ENCODE data around the gene NUDT16L1.

The NUDT16L1 gene

GRCh38 chr16:4704913-4705312, 11.6 kb downstream of the NUDT16L1 start:
- 95 to 97% methylated on average over 11 to 14 of the region's 14 CpGs for WGBS, 2 experiments (ENCODE audit: insufficient coverage in 2 of 2)
- Histone ChIP-seq H3K4me1 (ENCODE audit: control insufficient read depth, insufficient read depth, low read length, poor library complexity, severe bottlenecking) (no peaks in the 10 kb centered on the region), H3K36me3 (ENCODE audit: control insufficient read depth, insufficient read depth, low read length) (peaks cover 69% of the 10 kb centered on the region), H3K9me3 (ENCODE audit: control insufficient read depth, low read length) (no peaks in the 10 kb centered on the region), H3K4me3 (ENCODE audit: extremely low read depth, insufficient read depth, low read length, poor library complexity, severe bottlenecking) (no peak overlapping the region), H3K27ac (ENCODE audit: low read depth, low read length, severe bottlenecking) (no peak overlapping the region)

- 81 to 93% methylated on average over 4 to 6 of the region's 7 CpGs for WGBS, 2 experiments (ENCODE audit: insufficient coverage in 2 of 2)
- H3K36me3 ChIP-seq (ENCODE audit: control insufficient read depth, insufficient read depth, low read length) = peaks cover 70% of the 10 kb centered on the region
- no peak overlapping the region for H3K4me3 ChIP-seq (ENCODE audit: extremely low read depth, insufficient read depth, low read length, poor library complexity, severe bottlenecking)
- H3K4me1 ChIP-seq (ENCODE audit: control insufficient read depth, insufficient read depth, low read length, poor library complexity, severe bottlenecking) = no peaks in the 10 kb centered on the region
- H3K9me3 ChIP-seq (ENCODE audit: control insufficient read depth, low read length) = no peaks in the 10 kb centered on the region
- H3K27ac ChIP-seq (ENCODE audit: low read depth, low read length, severe bottlenecking) = no peak overlapping the region
Observed at GRCh38 chr16:4706871-4707270, 13.5 kb downstream of the NUDT16L1 start.

DNA sequence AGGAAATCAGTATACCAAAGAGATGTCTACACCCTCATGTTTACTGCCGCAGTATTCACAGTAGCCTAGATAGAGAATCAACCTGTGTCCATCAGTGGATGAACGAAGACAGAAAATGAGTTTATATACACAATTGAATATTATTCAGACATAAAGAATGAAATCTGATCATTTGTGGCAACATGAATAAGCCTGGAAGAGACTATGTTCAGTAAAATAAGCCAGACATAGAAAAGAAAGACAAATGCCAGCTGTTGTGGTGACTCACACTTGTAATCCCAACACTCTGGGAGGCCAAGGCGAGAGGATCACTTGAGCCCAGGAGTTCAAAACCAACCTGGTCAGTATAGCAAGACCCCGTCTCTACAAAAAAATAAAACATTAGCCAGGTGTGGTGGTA, 16.1 kb downstream of the NUDT16L1 start:
- Histone ChIP-seq H3K9me3 (ENCODE audit: control insufficient read depth, low read length) (no peaks in the 10 kb centered on the region), H3K36me3 (ENCODE audit: control insufficient read depth, insufficient read depth, low read length) (peaks cover 77% of the 10 kb centered on the region), H3K27ac (ENCODE audit: low read depth, low read length, severe bottlenecking) (no peak overlapping the region), H3K4me3 (ENCODE audit: extremely low read depth, insufficient read depth, low read length, poor library complexity, severe bottlenecking) (no peak overlapping the region), H3K4me1 (ENCODE audit: control insufficient read depth, insufficient read depth, low read length, poor library complexity, severe bottlenecking) (no peaks in the 10 kb centered on the region)
- WGBS, 2 experiments (ENCODE audit: insufficient coverage in 2 of 2) = 100% methylated on average over 1 to 2 of the region's 4 CpGs

DNA sequence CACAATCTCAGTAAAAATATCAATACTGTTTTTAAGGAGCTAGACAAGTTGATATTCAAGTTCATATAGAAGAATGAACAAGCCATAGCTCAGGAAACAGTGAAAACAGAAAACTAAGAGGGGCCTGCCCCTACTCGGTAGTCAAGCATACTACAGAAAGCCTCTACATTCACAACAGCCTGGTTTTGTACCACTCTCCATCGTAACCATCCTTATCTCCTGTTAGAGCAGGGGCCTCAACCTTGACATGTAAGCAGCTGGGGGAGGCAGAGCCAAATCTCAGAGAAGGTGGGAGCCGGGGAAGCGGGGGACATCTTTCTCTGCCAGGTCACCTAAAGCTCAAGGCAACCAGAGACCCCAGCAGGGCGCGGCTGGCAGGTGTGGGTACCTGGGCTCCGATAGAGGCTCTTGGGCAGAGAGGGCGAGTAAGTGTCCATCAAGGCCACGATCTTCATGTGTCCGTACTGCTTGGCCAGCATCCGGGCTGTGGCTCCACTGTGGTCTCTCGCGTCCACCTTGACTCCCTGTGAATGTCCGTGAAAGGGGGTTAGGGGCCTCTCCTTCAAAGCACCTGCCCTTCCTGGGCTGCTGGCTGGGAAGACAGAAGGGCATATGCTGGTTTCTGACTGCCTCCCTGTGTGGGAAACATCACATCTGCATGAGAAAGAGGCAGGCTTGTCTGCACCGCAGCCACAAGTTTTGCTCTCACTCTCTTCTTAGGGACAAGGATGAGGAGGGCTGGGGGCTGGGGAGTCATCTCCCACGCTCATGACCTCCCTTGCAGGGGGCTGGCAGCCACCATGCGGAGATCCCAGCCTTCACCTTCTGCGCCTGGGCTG, 20.5 kb downstream of the NUDT16L1 start:
- no peaks in the 10 kb centered on the region for H3K9me3 ChIP-seq (ENCODE audit: control insufficient read depth, low read length)
- no peak overlapping the region for H3K4me3 ChIP-seq (ENCODE audit: extremely low read depth, insufficient read depth, low read length, poor library complexity, severe bottlenecking)
- 79 to 84% methylated on average over 17 of the region's 18 CpGs for WGBS, 2 experiments (ENCODE audit: insufficient coverage in 2 of 2)
- no peak overlapping the region for H3K27ac ChIP-seq (ENCODE audit: low read depth, low read length, severe bottlenecking)
- H3K36me3 ChIP-seq (ENCODE audit: control insufficient read depth, insufficient read depth, low read length) = peaks cover 68% of the 10 kb centered on the region
- no peaks in the 10 kb centered on the region for H3K4me1 ChIP-seq (ENCODE audit: control insufficient read depth, insufficient read depth, low read length, poor library complexity, severe bottlenecking)

DNA sequence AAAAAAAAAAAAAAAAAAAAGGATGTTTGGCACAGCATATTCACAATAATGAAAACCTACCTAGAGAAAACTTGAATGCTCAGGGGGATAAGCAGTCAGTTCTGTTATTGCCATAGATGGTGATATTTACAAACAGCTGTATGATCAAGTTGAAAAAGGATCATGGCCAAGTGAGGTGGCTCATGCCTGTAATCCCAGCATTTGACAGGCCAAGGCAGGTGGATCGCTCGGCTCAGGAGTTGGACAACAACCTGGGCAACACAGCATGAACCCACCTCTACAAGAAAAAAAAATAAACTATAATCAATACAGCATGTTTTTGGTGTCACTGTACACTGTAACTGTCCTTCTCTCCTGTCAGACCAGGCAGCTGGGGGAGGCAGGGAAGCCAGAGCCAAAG, 21.6 kb downstream of the NUDT16L1 start:
- 88% methylated on average over 2 of the region's 2 CpGs; no CpG with 5 or more reads in 1 of the 2 experiments for WGBS, 2 experiments (ENCODE audit: insufficient coverage in 2 of 2)
- Histone ChIP-seq H3K4me3 (ENCODE audit: extremely low read depth, insufficient read depth, low read length, poor library complexity, severe bottlenecking) (no peak overlapping the region), H3K36me3 (ENCODE audit: control insufficient read depth, insufficient read depth, low read length) (peaks cover 57% of the 10 kb centered on the region), H3K4me1 (ENCODE audit: control insufficient read depth, insufficient read depth, low read length, poor library complexity, severe bottlenecking) (no peaks in the 10 kb centered on the region), H3K9me3 (ENCODE audit: control insufficient read depth, low read length) (no peaks in the 10 kb centered on the region), H3K27ac (ENCODE audit: low read depth, low read length, severe bottlenecking) (no peak overlapping the region)

DNA sequence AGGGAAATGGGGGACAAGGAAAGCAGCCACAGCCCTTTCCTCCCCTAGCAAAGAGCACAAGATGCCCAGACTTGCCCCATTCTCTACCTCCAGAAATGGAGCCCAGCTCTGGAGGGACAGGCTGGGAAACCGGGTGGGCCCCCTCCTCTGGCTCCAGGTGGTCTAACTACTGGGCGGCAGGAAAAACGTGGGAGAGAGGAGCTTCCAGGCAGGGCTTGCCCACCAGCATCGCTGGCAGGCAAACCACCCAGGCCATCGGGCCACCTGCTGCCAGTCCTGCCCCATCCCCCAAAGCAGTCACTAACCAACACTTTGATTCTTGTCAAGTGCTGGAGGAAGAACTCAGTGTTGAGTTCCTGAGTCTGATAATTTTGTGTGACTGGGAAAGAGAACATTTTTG, 25.1 kb downstream of the NUDT16L1 start:
- no peak overlapping the region for H3K27ac ChIP-seq (ENCODE audit: low read depth, low read length, severe bottlenecking)
- H3K4me3 ChIP-seq (ENCODE audit: extremely low read depth, insufficient read depth, low read length, poor library complexity, severe bottlenecking) = no peak overlapping the region
- whole genome bisulfite sequencing, 2 experiments (ENCODE audit: insufficient coverage in 2 of 2) = 20 to 50% methylated on average over 3 to 4 of the region's 5 CpGs
- no peaks in the 10 kb centered on the region for H3K4me1 ChIP-seq (ENCODE audit: control insufficient read depth, insufficient read depth, low read length, poor library complexity, severe bottlenecking)
- no peaks in the 10 kb centered on the region for H3K9me3 ChIP-seq (ENCODE audit: control insufficient read depth, low read length)
- peaks cover 33% of the 10 kb centered on the region for H3K36me3 ChIP-seq (ENCODE audit: control insufficient read depth, insufficient read depth, low read length)

GRCh38 chr16:4723071-4723767, 29.9 kb downstream of the NUDT16L1 start:
- no peak overlapping the region for H3K27ac ChIP-seq (ENCODE audit: low read depth, low read length, severe bottlenecking)
- H3K4me1 ChIP-seq (ENCODE audit: control insufficient read depth, insufficient read depth, low read length, poor library complexity, severe bottlenecking) = no peaks in the 10 kb centered on the region
- H3K9me3 ChIP-seq (ENCODE audit: control insufficient read depth, low read length) = no peaks in the 10 kb centered on the region
- peaks cover 38% of the 10 kb centered on the region for H3K36me3 ChIP-seq (ENCODE audit: control insufficient read depth, insufficient read depth, low read length)
- H3K4me3 ChIP-seq (ENCODE audit: extremely low read depth, insufficient read depth, low read length, poor library complexity, severe bottlenecking) = no peak overlapping the region
- 97 to 98% methylated on average over 6 to 12 of the region's 14 CpGs for WGBS, 2 experiments (ENCODE audit: insufficient coverage in 2 of 2)

- H3K9me3 ChIP-seq (ENCODE audit: control insufficient read depth, low read length) = no peaks in the 10 kb centered on the region
- H3K4me1 ChIP-seq (ENCODE audit: control insufficient read depth, insufficient read depth, low read length, poor library complexity, severe bottlenecking) = no peaks in the 10 kb centered on the region
- 92 to 98% methylated on average over 9 to 11 of the region's 11 CpGs for WGBS, 2 experiments (ENCODE audit: insufficient coverage in 2 of 2)
- no peak overlapping the region for H3K4me3 ChIP-seq (ENCODE audit: extremely low read depth, insufficient read depth, low read length, poor library complexity, severe bottlenecking)
- H3K27ac ChIP-seq (ENCODE audit: low read depth, low read length, severe bottlenecking) = no peak overlapping the region
- H3K36me3 ChIP-seq (ENCODE audit: control insufficient read depth, insufficient read depth, low read length) = peaks cover 47% of the 10 kb centered on the region
Observed at GRCh38 chr16:4724661-4725270, 31.4 kb downstream of the NUDT16L1 start.

- H3K36me3 ChIP-seq (ENCODE audit: control insufficient read depth, insufficient read depth, low read length) = peaks cover 66% of the 10 kb centered on the region
- 96 to 98% methylated on average over 18 of the region's 18 CpGs for WGBS, 2 experiments (ENCODE audit: insufficient coverage in 2 of 2)
Observed at GRCh38 chr16:4726616-4727015, 33.3 kb downstream of the NUDT16L1 start.

DNA sequence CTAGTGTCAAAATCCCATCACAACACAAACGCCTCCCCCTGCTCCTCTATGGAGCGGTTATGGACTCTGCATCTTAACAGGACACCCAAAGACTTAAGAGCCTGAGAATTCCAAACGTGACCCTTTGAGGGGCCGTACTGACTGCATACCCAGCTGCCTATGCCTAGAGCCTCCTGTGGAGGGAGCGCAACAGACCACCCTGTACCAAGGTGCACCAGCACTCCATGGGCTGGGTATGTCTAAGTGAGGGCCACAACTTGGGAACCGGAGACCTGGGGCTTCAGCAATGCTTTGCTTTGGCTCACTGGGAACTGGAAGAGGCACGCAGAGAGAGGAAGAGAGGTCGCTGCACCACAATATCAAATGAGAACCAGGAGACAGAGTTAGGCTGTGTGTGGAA, 35.3 kb downstream of the NUDT16L1 start:
- H3K27ac ChIP-seq (ENCODE audit: low read depth, low read length, severe bottlenecking) = no peak overlapping the region
- H3K4me3 ChIP-seq (ENCODE audit: extremely low read depth, insufficient read depth, low read length, poor library complexity, severe bottlenecking) = no peak overlapping the region
- WGBS, 2 experiments (ENCODE audit: insufficient coverage in 2 of 2) = 92 to 97% methylated on average over 6 to 7 of the region's 8 CpGs
- H3K36me3 ChIP-seq (ENCODE audit: control insufficient read depth, insufficient read depth, low read length) = peaks cover 60% of the 10 kb centered on the region
- H3K9me3 ChIP-seq (ENCODE audit: control insufficient read depth, low read length) = no peaks in the 10 kb centered on the region
- no peaks in the 10 kb centered on the region for H3K4me1 ChIP-seq (ENCODE audit: control insufficient read depth, insufficient read depth, low read length, poor library complexity, severe bottlenecking)

More at GRCh38 chr16:4726616-4727015, 33.3 kb downstream of the NUDT16L1 start:
- no peaks in the 10 kb centered on the region for H3K9me3 ChIP-seq (ENCODE audit: control insufficient read depth, low read length)
- no peak overlapping the region for H3K4me3 ChIP-seq (ENCODE audit: extremely low read depth, insufficient read depth, low read length, poor library complexity, severe bottlenecking)
- no peaks in the 10 kb centered on the region for H3K4me1 ChIP-seq (ENCODE audit: control insufficient read depth, insufficient read depth, low read length, poor library complexity, severe bottlenecking)
- no peak overlapping the region for H3K27ac ChIP-seq (ENCODE audit: low read depth, low read length, severe bottlenecking)

All from mesodermal cell (in vitro differentiated cells).